WI38 (cell line): ENCODE results near the gene LRRK1.

Experiments used
- H3K4me3 ChIP-seq: 2 replicates; pipeline ENCODE4 v1.5.1; 2011; ENCODE audit warnings: low read depth, mild to moderate bottlenecking, control low read depth, low read length
- CTCF ChIP-seq: IDR thresholded peaks from 2 replicates; pipeline ENCODE4 v1.5.1; 2012; ENCODE audit warnings: low read depth, mild to moderate bottlenecking, control low read depth, low read length

LRRK1 gene

DNA sequence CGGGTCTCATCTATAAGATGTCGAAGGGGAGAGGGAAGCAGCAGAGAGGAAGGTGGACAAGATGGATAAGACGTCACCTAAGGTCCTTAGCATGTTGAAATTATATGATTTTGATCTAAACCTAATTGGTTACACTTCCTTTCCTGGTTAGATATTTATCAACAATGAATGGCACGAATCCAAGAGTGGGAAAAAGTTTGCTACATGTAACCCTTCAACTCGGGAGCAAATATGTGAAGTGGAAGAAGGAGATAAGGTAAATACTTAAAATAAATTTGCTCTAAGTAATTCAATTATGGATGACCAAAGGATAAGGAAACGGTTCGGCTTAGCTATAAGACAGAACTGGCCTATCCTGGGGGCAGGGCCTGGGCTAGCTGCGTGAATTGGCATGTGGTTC is 34.0 kb upstream of the LRRK1 start:
- TF ChIP-seq CTCF: no peak
- no peak overlapping the region for H3K4me3 ChIP-seq

DNA sequence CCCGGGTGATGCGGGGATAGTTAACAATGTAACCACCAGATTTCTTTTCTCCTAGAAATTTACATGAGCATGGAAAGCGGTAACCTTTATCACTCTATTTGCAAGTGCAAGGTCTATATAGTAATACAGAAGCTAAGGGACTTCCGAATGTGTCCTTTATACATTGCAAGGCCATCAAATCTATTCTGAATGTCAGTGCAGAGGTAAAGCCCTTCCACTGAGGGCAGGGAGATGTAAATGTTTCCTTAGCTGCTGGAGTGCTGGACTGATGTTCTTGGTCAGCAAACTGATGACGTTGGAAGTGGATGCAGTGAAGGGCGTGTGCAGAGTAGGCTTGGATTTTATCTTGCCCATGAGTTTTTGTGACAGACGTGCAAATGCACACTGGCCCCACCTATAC is 33.3 kb upstream of the LRRK1 start:
- no peak for TF ChIP-seq CTCF
- H3K4me3 ChIP-seq: no peak overlapping the region

- TF ChIP-seq CTCF: no peak
- no peak overlapping the region for H3K4me3 ChIP-seq
Observed at GRCh38 chr15:100887211-100887913, 31.8 kb upstream of the LRRK1 start.

- no peak overlapping the region for H3K4me3 ChIP-seq
- no peak for TF ChIP-seq CTCF
Observed at GRCh38 chr15:100889385-100890050, 29.6 kb upstream of the LRRK1 start.

GRCh38 chr15:100890051-100890720 is 29.0 kb upstream of the LRRK1 start:
- TF ChIP-seq CTCF: no peak
- no peak overlapping the region for H3K4me3 ChIP-seq

GRCh38 chr15:100890850-100891249 is 28.3 kb upstream of the LRRK1 start:
- TF ChIP-seq CTCF: no peak
- no peak overlapping the region for H3K4me3 ChIP-seq

DNA sequence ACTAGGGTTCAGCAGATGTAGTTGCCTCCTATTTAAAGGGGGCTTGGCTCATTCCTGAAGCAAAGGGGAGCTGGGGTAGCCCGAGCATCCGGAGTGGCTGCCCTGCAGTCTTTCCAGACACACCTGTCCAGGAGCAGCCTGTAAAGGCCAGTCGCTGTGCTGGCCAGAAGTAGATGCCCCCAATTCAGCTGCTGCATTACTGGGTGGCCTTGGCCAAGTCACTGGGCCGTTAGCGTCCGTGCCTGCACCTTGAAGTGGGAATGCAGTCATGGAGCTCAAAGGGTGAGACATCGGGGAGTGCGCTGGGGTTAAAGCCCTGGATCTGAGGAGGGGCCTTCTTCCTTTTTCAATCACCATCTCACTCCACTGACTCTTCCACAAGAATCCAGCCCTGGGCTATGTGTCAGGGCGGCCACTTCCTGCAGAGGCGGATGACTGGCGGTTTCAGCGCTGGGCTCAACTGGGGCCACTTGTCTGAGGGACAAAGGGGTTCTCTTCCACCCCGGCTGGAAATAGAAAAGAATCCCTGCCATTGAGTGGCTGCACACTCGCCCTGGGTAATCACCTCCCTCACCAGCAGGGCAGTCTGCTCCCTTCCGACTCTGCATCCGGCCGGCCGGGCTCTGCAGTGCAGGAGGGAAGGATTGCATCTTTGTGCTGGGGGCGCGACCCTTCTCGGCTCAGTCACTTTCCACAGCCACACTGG is 27.7 kb upstream of the LRRK1 start:
- TF ChIP-seq CTCF: no peak
- no peak overlapping the region for H3K4me3 ChIP-seq
